ENCODE results near the gene TMEM129. TPM values are rescaled to one million over a fixed set of nuclear protein-coding genes. Genes with fewer than 3 reads are reported as not detected.

TMEM129 gene, protein sequence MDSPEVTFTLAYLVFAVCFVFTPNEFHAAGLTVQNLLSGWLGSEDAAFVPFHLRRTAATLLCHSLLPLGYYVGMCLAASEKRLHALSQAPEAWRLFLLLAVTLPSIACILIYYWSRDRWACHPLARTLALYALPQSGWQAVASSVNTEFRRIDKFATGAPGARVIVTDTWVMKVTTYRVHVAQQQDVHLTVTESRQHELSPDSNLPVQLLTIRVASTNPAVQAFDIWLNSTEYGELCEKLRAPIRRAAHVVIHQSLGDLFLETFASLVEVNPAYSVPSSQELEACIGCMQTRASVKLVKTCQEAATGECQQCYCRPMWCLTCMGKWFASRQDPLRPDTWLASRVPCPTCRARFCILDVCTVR
- 7.7 TPM for polyA plus RNA-seq (2012; ENCODE audit: missing spikeins)

DNA sequence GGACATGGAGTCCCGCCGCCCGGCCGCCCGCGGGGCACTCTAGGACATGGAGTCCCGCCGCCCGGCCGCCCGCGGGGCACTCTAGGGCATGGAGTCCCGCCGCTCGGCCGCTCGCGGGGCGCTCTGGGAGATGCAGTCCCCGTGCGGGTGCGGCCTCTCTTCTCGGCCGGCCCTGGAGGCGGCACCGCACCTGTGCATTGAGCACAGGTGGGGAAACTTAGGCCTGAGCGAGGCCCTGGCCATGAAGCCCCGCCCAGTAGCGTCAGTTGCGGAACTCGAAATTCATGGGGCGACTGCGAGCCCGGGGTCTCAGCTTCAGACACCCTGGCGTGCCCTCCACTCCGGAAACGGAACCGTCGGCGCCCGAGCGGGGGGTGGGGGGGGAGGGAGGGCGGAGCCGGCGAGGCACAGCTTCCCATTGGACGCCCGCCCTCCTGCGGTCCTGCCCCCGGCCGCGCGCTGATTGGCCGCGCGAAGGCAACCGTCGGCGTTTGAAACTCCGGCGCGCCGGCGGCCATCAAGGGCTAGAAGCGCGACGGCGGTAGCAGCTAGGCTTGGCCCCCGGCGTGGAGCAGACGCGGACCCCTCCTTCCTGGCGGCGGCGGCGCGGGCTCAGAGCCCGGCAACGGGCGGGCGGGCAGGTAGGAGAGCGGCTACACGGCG, at the start of gene TMEM129, which contains the start of gene TACC3:
Gene TMEM129, minus strand, starts transcription at position 321 of the 663 bp plus-strand sequence. CDS start 486 bp downstream, outside the sequence.
Gene TACC3, plus strand, starts transcription at position 519 of the 663 bp plus-strand sequence. CDS start 1,901 bp downstream, outside the sequence.
- DNase-seq (ENCODE audit: insufficient read length) (peak; percentile 98), FAIRE-seq (peak; percentile 90)
- TF ChIP-seq POLR2A (IDR thresholded peaks at IDR 0.05; ENCODE audit: low read depth, low read length): peak; percentile 29; the same call in 1 of the 2 replicates
- TF ChIP-seq TAF1 (IDR thresholded peaks at IDR 0.05; ENCODE audit: borderline replicate concordance, low read depth, low read length): no peak

DNA sequence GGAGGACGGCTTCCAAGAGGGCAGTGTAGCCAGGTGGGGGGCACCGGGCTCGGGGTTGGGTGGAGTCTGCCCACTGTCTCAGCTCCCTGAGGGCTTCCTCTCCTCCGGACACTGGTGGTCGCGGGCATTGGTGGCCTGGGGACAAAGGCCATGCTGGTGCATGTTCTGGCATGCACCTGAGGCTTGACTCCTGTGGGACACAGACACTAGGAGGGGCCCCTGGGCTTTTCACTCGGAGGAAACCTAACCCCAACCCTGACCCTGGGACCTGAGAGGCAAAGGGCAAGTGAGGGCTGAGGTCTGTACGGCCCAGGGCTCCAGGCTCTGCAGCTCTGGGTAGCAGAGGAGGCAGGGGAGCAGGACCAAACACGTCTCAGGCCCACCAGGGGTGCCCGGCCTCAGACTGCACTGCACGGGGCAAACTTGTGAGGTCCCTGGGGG, 49.7 kb upstream of the TMEM129 start:
- DNase-seq (ENCODE audit: insufficient read length): no peak
- no peak for TF ChIP-seq TAF1 (IDR thresholded peaks at IDR 0.05; ENCODE audit: borderline replicate concordance, low read depth, low read length)
- no peak for TF ChIP-seq POLR2A (IDR thresholded peaks at IDR 0.05; ENCODE audit: low read depth, low read length)
- no peak for TF ChIP-seq POLR2AphosphoS5 (IDR thresholded peaks at IDR 0.05; ENCODE audit: low read depth, low read length)
- FAIRE-seq: no peak

DNA sequence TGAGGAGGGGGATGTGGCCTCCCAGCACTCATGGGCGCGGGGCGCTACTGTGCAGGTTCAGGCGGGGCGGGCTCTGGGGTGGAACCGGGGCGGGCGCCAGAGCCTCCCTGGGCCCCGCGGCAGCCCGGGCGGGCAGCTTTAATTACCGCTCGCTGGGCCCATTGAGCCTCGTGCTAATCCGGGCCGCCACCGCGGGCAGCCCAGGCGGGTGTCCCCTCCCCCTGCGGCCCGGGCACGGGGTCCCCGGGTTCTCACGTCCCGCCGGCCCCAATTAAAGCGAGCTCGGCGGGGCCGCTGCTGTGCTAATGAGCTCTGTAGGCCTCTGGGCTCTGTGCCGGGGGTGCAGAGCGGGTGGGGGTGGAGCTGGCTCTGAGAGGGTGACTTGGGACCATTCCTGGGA, 49.1 kb upstream of the TMEM129 start:
- TF ChIP-seq TAF1 (IDR thresholded peaks at IDR 0.05; ENCODE audit: borderline replicate concordance, low read depth, low read length) (no peak), POLR2A (IDR thresholded peaks at IDR 0.05; ENCODE audit: low read depth, low read length) (no peak), POLR2AphosphoS5 (IDR thresholded peaks at IDR 0.05; ENCODE audit: low read depth, low read length) (no peak)
- DNase-seq (ENCODE audit: insufficient read length): no peak
- FAIRE-seq: no peak

DNA sequence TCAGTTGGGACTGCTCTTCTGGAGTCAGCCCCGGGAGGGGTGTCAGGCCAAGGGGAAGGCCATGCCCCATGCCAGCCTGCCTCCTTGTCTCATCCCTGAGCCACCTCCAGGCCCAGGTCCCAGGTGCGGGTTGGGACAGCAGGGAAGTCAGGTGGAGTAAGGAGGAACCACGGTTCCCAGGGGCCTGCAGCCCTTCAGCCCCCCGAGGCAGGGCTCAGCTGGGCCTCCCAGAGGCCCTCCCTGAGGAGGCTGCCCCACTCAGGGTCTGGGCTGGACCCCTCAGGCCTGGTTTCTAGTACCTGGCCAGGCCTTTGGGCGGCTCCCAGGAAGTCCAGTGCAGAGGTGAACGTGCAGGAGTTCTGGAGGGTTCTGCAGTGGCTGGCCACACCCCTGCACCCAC, 48.6 kb upstream of the TMEM129 start:
- DNase-seq (ENCODE audit: insufficient read length) (no peak), FAIRE-seq (no peak)
- TF ChIP-seq TAF1 (IDR thresholded peaks at IDR 0.05; ENCODE audit: borderline replicate concordance, low read depth, low read length) (no peak), POLR2AphosphoS5 (IDR thresholded peaks at IDR 0.05; ENCODE audit: low read depth, low read length) (no peak), POLR2A (IDR thresholded peaks at IDR 0.05; ENCODE audit: low read depth, low read length) (no peak)

DNA sequence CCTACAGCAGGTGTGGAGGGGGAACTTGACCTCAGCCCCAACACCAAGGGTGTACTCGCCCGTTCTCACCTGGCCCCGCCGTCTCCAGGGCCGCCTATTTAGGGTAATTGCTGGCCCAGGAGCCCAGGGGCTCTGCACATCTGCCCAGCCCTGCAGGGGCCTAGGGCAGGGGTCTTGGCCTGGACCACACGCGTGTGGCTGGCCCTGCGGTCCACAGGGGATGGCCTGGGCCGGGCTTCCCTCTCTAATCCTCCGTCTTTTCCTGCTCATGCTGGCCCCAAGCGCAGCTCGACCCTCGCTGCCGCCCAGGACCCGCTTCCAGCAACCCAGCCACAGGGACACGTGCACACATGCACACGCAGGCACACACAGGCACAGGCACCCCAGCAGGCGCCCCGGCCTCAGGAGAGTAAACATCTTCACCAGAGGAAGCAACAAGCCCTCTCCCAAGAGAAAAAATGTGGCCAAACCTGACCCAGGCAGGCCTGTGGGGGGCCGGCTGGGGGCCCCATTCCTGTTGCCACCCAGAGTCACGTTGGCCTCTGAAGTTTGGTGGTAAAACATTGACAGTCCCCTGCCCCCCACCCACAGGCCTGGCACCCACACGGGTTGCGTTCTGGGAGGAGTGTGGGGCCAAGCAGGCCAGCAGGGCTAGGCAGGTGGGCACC, 47.4 kb upstream of the TMEM129 start:
- FAIRE-seq (no peak), DNase-seq (ENCODE audit: insufficient read length) (no peak)
- TF ChIP-seq POLR2AphosphoS5 (IDR thresholded peaks at IDR 0.05; ENCODE audit: low read depth, low read length): no peak
- TF ChIP-seq TAF1 (IDR thresholded peaks at IDR 0.05; ENCODE audit: borderline replicate concordance, low read depth, low read length): no peak

DNA sequence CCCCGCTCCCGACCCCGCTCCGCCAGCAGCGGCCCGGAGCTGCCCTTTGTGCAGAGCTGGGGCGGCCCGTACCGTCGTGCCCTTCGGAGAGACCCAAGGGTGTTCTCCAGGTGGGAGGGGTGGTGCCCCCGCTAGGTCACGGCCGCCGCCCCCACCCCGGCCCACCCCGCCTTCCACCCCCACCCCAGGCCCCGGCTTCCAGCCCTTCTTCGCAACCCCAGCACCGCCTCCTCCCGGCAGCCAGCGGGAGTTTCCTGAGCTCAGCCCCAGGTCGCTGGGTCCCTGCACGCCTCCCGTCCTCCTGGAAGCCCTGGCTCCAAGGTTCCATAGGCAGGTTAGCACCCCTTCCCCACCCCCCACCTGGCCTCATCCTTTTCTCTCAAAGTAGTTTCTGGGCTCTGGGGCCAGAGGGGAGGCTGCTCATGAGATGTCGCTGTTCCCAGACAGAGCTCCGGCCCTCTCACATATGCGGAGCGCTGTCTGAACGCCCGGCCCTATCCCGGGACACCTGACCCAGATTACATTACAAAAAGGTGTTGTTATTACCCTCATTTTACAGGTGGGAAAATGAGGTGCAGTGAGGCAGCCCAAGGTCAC, 46.7 kb upstream of the TMEM129 start:
- no peak for FAIRE-seq
- peak; percentile 69 for DNase-seq (ENCODE audit: insufficient read length)
- TF ChIP-seq POLR2A (IDR thresholded peaks at IDR 0.05; ENCODE audit: low read depth, low read length) (no peak), POLR2AphosphoS5 (IDR thresholded peaks at IDR 0.05; ENCODE audit: low read depth, low read length) (no peak), TAF1 (IDR thresholded peaks at IDR 0.05; ENCODE audit: borderline replicate concordance, low read depth, low read length) (no peak)

DNA sequence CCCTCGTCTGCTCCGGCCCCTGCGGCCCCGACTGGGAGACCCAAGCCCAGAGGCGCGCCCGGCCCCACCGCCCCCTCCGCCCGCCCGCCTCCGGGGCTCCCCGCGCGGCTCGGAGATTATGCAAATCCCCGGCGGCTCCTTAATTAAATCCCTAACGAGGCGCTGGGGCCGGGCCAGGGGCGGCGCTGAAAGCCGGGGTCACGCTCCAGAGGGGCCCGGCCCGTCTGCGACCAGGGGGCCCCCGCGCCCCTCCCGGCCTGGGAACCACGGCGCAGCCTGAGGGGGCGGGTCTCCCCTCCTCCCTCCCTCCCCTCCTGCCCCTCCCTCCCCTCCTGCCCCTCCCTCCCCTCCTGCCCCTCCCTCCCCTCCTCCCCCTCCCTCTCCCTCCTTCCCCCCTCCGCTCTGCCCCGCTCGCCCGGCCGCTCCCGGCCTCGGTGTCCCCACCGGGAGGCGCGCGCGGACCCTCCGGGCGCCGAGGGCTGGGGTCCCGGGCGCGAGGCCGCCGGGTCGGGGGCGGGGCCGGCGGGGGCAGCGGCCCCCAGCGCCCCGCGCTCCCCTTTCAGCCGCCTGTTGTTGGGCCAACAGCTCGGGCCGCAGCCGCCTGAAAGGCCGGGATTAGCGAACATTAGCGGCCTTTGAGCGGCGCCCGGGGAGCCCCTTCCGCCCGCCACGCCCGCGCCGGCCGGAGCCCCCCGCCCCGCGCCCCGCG, 46.1 kb upstream of the TMEM129 start:
- no peak for DNase-seq (ENCODE audit: insufficient read length)
- FAIRE-seq: no peak
- TF ChIP-seq POLR2A (IDR thresholded peaks at IDR 0.05; ENCODE audit: low read depth, low read length) (no peak), POLR2AphosphoS5 (IDR thresholded peaks at IDR 0.05; ENCODE audit: low read depth, low read length) (no peak), TAF1 (IDR thresholded peaks at IDR 0.05; ENCODE audit: borderline replicate concordance, low read depth, low read length) (no peak)

DNA sequence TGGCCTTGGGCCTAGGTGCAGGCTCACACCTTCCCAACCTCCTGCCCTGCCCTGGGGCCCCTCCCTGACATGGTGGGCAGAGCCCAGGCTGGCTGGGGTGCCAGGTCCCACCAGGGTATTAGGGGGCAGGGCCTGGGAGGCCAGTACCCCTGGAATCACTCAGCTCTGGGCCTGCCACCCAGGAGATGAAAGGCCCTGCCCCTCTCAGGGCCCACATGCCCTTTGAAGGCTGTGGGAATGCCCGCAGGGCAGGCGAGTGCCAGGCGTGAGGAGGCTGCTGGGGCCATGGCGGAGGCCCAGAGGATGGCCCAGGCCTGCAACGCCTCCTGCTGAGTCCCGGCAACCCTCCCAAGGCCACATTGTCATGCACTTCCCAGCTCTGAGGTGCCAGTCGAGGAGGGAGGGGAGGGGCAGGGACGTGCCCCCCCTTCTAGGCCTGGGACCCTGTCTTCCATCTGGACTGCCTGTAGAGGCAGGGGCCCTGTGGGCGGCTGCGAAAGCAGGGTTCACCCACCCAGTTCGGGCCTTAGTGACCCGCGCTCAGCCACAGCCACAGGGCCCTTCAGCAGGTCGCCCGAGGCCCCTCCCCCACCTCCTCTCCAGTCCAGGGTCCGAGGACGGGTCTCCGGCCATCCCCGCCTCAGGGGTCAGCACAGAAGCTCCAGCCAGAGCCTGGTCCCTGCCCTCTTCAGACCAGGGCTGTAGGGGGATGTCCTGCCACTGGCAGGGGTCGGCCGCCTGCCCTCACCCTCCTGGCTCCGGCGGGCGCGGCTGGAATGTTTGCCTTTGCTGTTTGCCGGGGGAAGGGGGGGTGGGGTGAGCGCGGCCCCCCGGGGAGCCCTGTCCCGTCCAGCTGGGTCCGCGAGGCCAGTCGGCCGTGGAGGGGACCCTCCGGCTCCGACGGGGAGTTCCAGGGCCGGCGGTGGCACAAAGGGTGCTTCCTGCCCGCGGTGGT, 45.3 kb upstream of the TMEM129 start:
- FAIRE-seq: no peak
- TF ChIP-seq POLR2AphosphoS5 (IDR thresholded peaks at IDR 0.05; ENCODE audit: low read depth, low read length): no peak
- TF ChIP-seq TAF1 (IDR thresholded peaks at IDR 0.05; ENCODE audit: borderline replicate concordance, low read depth, low read length): no peak
- no peak for TF ChIP-seq POLR2A (IDR thresholded peaks at IDR 0.05; ENCODE audit: low read depth, low read length)
- DNase-seq (ENCODE audit: insufficient read length): no peak

DNA sequence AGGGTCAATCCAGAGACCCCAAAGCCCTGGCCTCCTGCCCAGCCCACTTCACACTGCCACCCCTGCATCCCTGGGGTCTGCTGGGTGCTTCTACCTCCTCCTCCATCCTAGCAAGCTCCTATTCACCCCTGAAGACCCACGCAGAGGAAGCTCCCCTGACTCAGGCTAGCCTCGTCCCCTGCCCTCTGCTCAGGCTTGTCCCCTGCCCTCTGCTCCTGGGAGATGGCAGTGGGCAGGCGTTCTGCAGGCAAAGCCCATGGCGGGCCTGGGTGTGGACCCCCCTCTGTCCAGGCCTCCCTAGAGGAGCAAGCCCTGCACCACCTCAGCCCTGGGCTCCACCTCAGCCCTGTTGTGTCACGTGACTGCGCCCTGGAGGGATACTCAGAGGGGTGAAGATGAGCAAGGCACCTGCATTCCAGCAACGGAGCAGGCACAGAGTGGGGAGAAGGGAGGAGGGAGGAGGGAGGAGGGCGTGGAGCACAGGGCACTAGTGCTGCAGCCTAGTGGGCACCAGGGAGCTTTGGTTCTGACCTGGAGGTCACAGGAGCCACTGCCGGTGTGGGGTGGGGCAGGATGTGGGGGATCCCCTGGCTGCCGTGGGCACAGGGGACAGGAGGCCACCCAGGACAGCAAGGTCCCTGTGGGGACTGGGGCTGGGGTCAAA, 44.4 kb upstream of the TMEM129 start:
- DNase-seq (ENCODE audit: insufficient read length) (no peak), FAIRE-seq (no peak)
- TF ChIP-seq POLR2A (IDR thresholded peaks at IDR 0.05; ENCODE audit: low read depth, low read length) (no peak), TAF1 (IDR thresholded peaks at IDR 0.05; ENCODE audit: borderline replicate concordance, low read depth, low read length) (no peak), POLR2AphosphoS5 (IDR thresholded peaks at IDR 0.05; ENCODE audit: low read depth, low read length) (no peak)

Measured in GM12892 (cell line).